Measurements from ENCODE around the gene KRTAP20-4.

DNA sequence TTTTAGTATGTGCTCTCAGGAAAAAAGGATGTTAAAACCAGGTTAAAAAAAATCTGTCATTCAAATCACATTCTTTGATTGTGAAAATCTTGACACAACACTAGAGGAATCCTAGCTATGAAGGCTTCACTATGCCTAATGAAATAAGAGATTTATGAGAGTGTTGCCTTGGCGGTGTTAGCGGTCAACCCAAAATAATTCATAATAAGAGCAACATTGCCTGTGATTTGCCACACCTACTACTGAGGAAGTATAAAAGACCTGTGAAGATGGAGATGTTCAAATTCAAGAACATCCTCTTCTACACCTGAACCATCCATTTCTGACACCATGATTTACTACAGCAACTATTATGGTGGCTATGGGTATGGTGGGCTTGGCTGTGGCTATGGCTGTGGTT, 4.3 kb upstream of the KRTAP20-4 start, which contains the start of gene KRTAP20-1:
- TF ChIP-seq, protein P1, sequence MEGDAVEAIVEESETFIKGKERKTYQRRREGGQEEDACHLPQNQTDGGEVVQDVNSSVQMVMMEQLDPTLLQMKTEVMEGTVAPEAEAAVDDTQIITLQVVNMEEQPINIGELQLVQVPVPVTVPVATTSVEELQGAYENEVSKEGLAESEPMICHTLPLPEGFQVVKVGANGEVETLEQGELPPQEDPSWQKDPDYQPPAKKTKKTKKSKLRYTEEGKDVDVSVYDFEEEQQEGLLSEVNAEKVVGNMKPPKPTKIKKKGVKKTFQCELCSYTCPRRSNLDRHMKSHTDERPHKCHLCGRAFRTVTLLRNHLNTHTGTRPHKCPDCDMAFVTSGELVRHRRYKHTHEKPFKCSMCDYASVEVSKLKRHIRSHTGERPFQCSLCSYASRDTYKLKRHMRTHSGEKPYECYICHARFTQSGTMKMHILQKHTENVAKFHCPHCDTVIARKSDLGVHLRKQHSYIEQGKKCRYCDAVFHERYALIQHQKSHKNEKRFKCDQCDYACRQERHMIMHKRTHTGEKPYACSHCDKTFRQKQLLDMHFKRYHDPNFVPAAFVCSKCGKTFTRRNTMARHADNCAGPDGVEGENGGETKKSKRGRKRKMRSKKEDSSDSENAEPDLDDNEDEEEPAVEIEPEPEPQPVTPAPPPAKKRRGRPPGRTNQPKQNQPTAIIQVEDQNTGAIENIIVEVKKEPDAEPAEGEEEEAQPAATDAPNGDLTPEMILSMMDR (IDR thresholded peaks at IDR 0.05): no peak
- TF ChIP-seq POLR2A (IDR thresholded peaks at IDR 0.05): no peak

Data from lower leg skin (tissue), 3 donors.